ENCODE data around the gene ZNF669.

Gene ZNF669

GRCh38 chr1:247105966-247106365 lies 1.8 kb upstream of the ZNF669 start:
- TF ChIP-seq CTCF (conservative IDR thresholded peaks at IDR 0.05): no peak
- no peak overlapping the region for H3K27ac ChIP-seq

GRCh38 chr1:247104965-247105364 lies 809 bp upstream of the ZNF669 start:
- H3K27ac ChIP-seq: peak overlapping the region; percentile 90
- no peak for TF ChIP-seq CTCF (conservative IDR thresholded peaks at IDR 0.05)

- no peak overlapping the region for H3K27ac ChIP-seq
- no peak for TF ChIP-seq CTCF (conservative IDR thresholded peaks at IDR 0.05)
Measured at GRCh38 chr1:247102381-247102780, 1.8 kb downstream of the ZNF669 start.

- TF ChIP-seq CTCF (conservative IDR thresholded peaks at IDR 0.05): no peak
- no peak overlapping the region for H3K27ac ChIP-seq
Measured at GRCh38 chr1:247100676-247101279, 3.4 kb downstream of the ZNF669 start.

- TF ChIP-seq CTCF (conservative IDR thresholded peaks at IDR 0.05): no peak
Measured at GRCh38 chr1:247096958-247097357, 7.2 kb downstream of the ZNF669 start.

GRCh38 chr1:247096544-247096943 lies 7.6 kb downstream of the ZNF669 start:
- TF ChIP-seq CTCF (conservative IDR thresholded peaks at IDR 0.05): no peak
- H3K27ac ChIP-seq: no peak overlapping the region

More at GRCh38 chr1:247096958-247097357, 7.2 kb downstream of the ZNF669 start:
- H3K27ac ChIP-seq: no peak overlapping the region

GRCh38 chr1:247096112-247096511 lies 8.0 kb downstream of the ZNF669 start:
- no peak for TF ChIP-seq CTCF (conservative IDR thresholded peaks at IDR 0.05)

More at GRCh38 chr1:247096112-247096511, 8.0 kb downstream of the ZNF669 start:
- H3K27ac ChIP-seq: no peak overlapping the region
